CD1c-positive myeloid dendritic cell (primary cell): ENCODE measurements around the gene C18orf54.
"Not testable (repeated sequence)": the region's sequence is repeated elsewhere in the genome, so short reads cannot be mapped to it uniquely, and the experiment has no call there.

Experiments used
- DNase-seq: peaks from one replicate; pipeline ENCODE4 v3.0.0-alpha.2; 2016; ENCODE audit errors: extremely low spot score

Gene C18orf54

DNA sequence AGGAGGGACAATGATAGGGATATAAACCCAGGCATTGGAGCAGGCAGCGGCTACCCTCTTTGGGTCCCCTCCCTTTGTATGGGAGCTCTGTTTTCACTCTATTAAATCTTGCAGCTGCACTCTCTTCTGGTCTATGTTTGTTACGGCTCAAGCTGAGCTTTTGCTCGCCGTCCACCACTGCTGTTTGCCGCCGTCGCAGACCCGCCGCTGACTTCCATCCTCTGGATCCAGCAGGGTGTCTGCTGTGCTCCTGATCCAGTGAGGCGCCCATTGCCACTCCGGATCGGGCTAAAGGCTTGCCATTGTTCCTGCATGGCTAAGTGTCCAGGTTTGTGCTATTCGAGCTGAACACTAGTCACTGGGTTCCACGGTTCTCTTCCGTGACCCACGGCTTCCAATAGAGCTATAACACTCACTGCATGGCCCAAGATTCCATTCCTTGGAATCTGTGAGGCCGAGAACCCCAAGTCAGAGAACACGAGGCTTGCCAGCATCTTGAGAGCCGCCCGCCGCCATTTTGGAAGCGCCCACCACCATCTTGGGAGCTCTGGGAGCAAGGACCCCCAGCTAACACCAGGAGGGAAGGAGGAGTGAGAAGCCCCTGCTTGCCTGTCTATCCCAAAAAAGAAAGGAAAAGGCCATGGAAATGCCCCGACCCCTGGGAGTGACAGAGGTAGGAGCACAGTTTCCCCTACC lies 29.2 kb downstream of the C18orf54 start:
- not testable (repeated sequence) for DNase-seq

- DNase-seq, result no peak
Measured at GRCh38 chr18:54387631-54388030, 29.9 kb downstream of the C18orf54 start.

GRCh38 chr18:54388203-54389142 lies 30.8 kb downstream of the C18orf54 start:
- DNase-seq, result no peak

DNA sequence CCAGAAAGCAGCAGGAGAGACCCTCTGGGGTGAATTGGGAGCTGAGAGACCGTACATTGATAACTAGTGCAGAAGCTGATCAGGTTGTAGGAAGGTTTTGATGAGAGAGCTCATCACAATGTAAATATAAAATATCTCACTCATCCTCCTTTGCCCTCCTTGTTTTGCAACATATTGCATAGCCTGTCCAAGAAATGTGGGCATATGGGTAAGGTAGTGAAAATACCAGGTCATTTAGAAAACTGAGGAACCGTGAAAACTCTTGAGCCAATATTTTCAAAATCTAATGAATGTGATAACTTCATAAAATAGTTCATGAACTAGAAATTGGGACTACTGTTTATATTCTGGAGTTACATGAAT lies 31.4 kb downstream of the C18orf54 start:
- DNase-seq, result no peak

- no peak for DNase-seq
Measured at GRCh38 chr18:54390838-54391237, 33.1 kb downstream of the C18orf54 start.

DNA sequence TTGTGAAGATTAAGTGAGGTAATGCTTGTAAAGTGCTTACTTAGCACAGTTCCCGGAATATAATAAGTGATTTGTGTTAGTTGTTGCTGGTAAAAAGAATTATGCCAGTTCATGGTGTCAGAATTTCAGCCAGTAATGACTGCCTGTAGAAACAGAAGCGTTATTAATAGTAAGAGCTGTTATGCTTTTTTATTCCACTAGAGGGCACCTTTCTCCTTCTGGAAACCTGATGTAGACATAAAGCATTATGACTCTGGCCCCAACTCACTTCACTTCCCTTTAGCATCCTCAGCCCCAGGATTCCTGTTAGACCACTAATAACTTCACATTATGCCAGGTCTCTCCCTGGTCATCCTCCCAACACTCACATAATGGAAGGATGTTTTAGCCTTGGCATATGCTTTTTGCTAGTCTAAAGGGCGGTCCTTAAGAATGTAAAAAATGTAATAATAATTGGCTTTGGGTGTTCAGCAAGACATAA lies 34.9 kb downstream of the C18orf54 start:
- peak; percentile 86 for DNase-seq

DNA sequence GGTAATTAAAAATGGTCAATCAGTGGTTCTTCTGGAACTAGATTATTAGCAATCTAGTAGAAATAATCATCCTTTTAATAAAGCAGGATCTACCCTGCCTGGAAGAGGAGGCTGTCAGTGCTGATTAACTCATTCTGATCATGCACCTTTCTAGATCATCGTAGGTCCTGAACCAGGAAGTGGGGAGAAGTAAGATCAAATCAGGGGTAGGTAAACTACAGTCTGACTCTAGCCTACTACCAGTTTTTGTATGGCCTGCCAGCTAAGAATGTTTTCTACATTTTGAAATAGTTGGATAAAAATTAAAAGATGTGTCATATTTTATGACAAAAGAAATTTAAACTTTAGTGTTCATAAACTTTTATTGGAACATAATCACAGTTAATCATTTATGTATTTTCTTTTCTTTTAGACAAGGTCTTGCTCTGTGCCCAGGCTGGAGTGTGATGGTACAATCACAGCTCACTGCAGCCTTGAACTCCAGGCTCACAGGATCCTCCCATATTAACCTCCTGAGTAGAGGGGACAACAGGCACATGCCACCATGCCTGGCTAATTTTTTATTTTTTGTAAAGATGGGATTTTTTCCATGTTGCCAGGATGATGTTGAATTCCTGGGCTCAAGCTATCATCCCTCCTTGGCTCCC lies 36.1 kb downstream of the C18orf54 start:
- DNase-seq, result no peak

DNA sequence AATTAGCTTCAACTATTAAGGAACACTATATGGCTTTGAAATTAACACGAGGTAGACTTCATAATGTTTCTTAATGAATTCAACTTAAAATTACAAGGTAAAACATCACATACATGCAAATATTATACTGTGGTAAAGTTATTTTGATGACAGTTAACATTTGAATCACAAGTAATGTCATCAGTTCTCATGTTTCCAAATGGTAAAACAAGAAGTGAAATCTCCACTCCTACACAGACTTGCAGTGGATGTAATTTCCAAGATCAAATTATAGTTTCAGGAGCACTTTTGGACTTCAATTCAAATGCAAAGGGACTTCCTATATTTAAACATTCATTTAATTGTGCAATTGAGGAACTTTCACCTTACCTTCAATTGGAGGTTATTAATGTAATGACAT lies 39.1 kb downstream of the C18orf54 start:
- peak; percentile 71 for DNase-seq

- no peak for DNase-seq
Measured at GRCh38 chr18:54405290-54405689, 47.6 kb downstream of the C18orf54 start.

DNA sequence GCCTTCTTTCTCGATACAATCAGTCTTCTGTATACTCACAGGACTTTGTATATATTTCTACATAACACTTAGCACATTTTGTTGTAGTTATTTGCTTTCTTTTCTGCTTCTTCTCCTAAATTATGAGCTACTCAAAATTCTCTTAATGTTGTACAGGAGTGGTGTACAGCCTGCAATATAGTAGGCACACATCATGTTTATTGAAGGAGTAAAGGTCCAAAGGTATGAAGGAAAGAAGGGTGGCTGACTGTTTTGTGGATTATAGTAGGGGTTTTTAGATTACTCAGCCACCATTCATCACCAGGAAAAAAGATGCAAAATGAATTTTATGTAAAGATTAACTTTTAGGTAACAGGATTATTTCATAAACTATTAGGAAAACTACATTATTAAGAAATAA lies 54.1 kb downstream of the C18orf54 start:
- DNase-seq, result no peak

DNA sequence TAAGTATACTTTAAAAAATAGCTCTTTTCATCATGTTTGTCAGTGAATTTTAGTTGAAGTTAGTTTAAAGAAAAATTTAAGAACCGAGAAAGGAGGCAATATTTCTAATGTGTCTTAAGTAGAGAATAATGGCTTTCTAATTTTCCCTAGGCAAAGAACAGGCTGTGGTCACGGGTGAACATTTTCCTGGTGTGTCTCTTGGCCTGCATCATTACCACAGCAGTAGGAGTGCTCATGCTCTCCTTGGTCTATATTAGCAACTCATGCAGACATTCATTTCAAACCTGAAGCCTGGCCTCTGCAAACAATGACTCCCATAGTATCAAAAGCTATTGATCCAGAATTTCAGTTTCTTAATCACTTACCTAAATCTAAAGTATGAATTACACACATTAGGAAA lies 57.4 kb downstream of the C18orf54 start:
- DNase-seq, result no peak

DNA sequence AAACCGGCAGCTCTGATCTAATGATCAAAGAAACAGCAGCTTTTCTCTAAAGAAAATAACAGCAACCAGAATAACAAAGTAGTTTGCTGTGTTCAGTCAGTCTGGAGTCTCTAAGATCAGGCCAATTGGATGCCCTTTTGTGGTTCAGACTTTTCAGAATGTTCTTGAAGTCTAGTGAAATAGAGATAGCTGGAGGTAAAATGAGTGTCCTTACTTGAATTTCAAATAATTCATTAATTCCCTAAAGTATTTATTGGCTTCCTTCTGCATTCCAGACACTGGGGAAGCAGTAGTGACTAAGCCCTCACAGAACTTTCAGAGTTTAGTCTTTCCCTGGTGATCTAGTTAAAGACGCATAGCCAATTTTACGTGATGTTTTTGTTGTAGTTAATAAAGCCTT lies 58.7 kb downstream of the C18orf54 start:
- no peak for DNase-seq

DNA sequence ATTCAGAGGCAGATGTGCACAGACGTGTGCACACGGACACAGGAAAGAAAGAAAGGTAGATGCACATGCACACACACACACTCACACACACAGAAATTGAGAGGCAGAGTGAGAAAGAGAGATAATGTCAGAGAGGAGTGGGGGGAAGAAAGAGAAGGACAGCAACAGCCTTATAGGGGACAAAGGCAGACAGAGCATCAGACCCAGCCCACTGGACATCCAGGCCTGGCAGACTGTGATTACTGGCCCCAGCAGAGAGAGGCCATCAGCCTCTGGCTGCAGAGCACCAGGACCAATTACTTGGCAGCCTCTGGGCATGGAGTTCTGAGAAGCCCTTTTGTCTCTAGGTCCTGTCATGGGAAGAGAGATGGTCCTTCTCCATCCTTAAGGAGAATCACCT lies 66.1 kb downstream of the C18orf54 start:
- no peak for DNase-seq

- no peak for DNase-seq
Measured at GRCh38 chr18:54426085-54426665, 68.5 kb downstream of the C18orf54 start.
